HepG2 (cell line): ENCODE measurements around the gene GNAI2. TPM values are rescaled to one million over a fixed set of nuclear protein-coding genes. Genes with fewer than 3 reads are reported as not detected.

Experiments
- CENPX ChIP-seq: sonication (generic); formaldehyde crosslinking; IDR thresholded peaks from 2 replicates; pipeline ENCODE4 v1.9.0; 2021; ENCODE audit warnings: mild to moderate bottlenecking, missing genetic modification reagents, moderate library complexity
- DRAP1 ChIP-seq: IDR thresholded peaks from 2 replicates; pipeline ENCODE4 v1.6.1; 2016; ENCODE audit warnings: missing genetic modification reagents, missing compliant biosample characterization
- ISL2 ChIP-seq: sonication (generic); formaldehyde crosslinking; IDR thresholded peaks from 2 replicates; pipeline ENCODE4 v1.5.0; 2020; ENCODE audit warnings: missing genetic modification reagents
- KAT8 ChIP-seq: IDR thresholded peaks from 2 replicates; pipeline ENCODE4 v1.6.1; 2016; ENCODE audit warnings: missing genetic modification reagents, missing compliant biosample characterization
- KDM6A ChIP-seq: IDR thresholded peaks from 2 replicates; pipeline ENCODE4 v1.6.1; 2016; ENCODE audit warnings: low read depth
- MIER3 ChIP-seq: IDR thresholded peaks from 2 replicates; pipeline ENCODE4 v1.6.1; 2016; ENCODE audit warnings: missing compliant biosample characterization, borderline replicate concordance
- NR3C1 ChIP-seq: sonication (generic); formaldehyde crosslinking; IDR thresholded peaks from 2 replicates; pipeline ENCODE4 v1.4.0; 2020; ENCODE audit warnings: missing genetic modification reagents
- TOPORS ChIP-seq: sonication (generic); formaldehyde crosslinking; IDR thresholded peaks from 2 replicates; pipeline ENCODE4 v1.8.0; 2023; ENCODE audit warnings: mild to moderate bottlenecking, missing genetic modification reagents
- ZHX2 ChIP-seq, 2 experiments: sonication (generic) in 1 of 2; formaldehyde crosslinking in 1 of 2; IDR thresholded peaks; 2 replicates each; pipeline versions ENCODE4 v1.6.1 to v1.9.0; 2014 to 2022; ENCODE audit warnings: antibody characterized with exemption in 1 of 2, borderline replicate concordance in 1 of 2, inconsistent platforms in 1 of 2, low read depth in 1 of 2, missing genetic modification reagents in 1 of 2
- ZNF275 ChIP-seq: sonication (generic); formaldehyde crosslinking; IDR thresholded peaks from 2 replicates; pipeline ENCODE4 v1.8.0; 2022; ENCODE audit warnings: missing genetic modification reagents, mild to moderate bottlenecking, inconsistent platforms, borderline replicate concordance
- ZNF460 ChIP-seq: sonication (generic); formaldehyde crosslinking; IDR thresholded peaks from 2 replicates; pipeline ENCODE4 v1.5.1; 2020; ENCODE audit warnings: missing genetic modification reagents, mild to moderate bottlenecking, borderline replicate concordance
- ZNF547 ChIP-seq: sonication (generic); formaldehyde crosslinking; IDR thresholded peaks from 2 replicates; pipeline ENCODE4 v1.5.1; 2020; ENCODE audit warnings: mild to moderate bottlenecking, missing genetic modification reagents
- polyA plus RNA-seq, 8 experiments: library from polyadenylated mRNA; depleted of rRNA in 3 of 8; stranded (reverse) in 7 of 8; unstranded in 1 of 8; fragments of >200 nt; fragmentation: Illumina TruSeq in 4 of 8; extraction: Trizol in 4 of 8; gene quantifications; 2 replicates each; pipeline versions ENCODE4 v1.2.1 to v1.2.3, GENCODE V29; 2011 to 2016; ENCODE audit warnings: low read depth in 4 of 8, missing spikeins in 1 of 8, mixed read lengths in 1 of 8; ENCODE audit not compliant: insufficient read depth in 1 of 8
- total RNA-seq, 5 experiments: library from RNA; depleted of rRNA; stranded (reverse); fragments of >200 nt; fragmentation: Illumina TruSeq; extraction: Trizol; gene quantifications; 2 replicates each; pipeline ENCODE4 v1.2.3, GENCODE V29; 2016; ENCODE audit warnings: low read depth in 1 of 5
- TF ChIP-seq, protein P1 (sequence below): sonication (generic); formaldehyde crosslinking; IDR thresholded peaks from 2 replicates; pipeline ENCODE4 v1.4.0; 2020; ENCODE audit warnings: mild to moderate bottlenecking, missing genetic modification reagents
- TF ChIP-seq, protein P2 (sequence below): sonication (generic); formaldehyde crosslinking; IDR thresholded peaks from 2 replicates; pipeline ENCODE4 v1.9.0; 2022; ENCODE audit warnings: missing genetic modification reagents, mild to moderate bottlenecking, borderline replicate concordance

Gene GNAI2
- total and polyA plus RNA-seq, 2 of the 13 experiments (the other 11 are each of a cell fraction or from before 2014, with no cell fraction given) = 51.1 to 66.2 TPM

GRCh38 chr3:50303013-50303815, 67.2 kb downstream of the GNAI2 start, which contains the start of gene HYAL1 (continued):
- TF ChIP-seq ZNF275 (CRISPR knock-in tag) (peak; percentile 71; the same call in 1 of the 2 replicates), NR3C1 (CRISPR knock-in tag) (no peak), KDM6A (CRISPR knock-in tag) (0 out of 2 replicates have a peak, but pooled peaks have one; percentile 15), ZHX2 (IDR thresholded peaks at IDR 0.05; ENCODE audit: low read depth) (no peak), ZHX2 (CRISPR knock-in tag; IDR thresholded peaks at IDR 0.05; ENCODE audit: borderline replicate concordance) (no peak), KAT8 (peak; percentile 77; the same call in 1 of the 2 replicates), CENPX (no peak), ISL2 (CRISPR knock-in tag) (peak; percentile 60; the same call in 1 of the 2 replicates), MIER3 (CRISPR knock-in tag) (peak; percentile 51; the same call in 1 of the 2 replicates), ZNF460 (CRISPR knock-in tag) (peak; percentile 71; the same call in 1 of the 2 replicates), DRAP1 (CRISPR knock-in tag) (peak; percentile 99), ZNF547 (peak; percentile 82), TOPORS (CRISPR knock-in tag) (no peak)
- TF ChIP-seq, protein P1, sequence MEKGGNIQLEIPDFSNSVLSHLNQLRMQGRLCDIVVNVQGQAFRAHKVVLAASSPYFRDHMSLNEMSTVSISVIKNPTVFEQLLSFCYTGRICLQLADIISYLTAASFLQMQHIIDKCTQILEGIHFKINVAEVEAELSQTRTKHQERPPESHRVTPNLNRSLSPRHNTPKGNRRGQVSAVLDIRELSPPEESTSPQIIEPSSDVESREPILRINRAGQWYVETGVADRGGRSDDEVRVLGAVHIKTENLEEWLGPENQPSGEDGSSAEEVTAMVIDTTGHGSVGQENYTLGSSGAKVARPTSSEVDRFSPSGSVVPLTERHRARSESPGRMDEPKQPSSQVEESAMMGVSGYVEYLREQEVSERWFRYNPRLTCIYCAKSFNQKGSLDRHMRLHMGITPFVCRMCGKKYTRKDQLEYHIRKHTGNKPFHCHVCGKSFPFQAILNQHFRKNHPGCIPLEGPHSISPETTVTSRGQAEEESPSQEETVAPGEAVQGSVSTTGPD (CRISPR knock-in tag) = peak; percentile 60
- TF ChIP-seq, protein P2, sequence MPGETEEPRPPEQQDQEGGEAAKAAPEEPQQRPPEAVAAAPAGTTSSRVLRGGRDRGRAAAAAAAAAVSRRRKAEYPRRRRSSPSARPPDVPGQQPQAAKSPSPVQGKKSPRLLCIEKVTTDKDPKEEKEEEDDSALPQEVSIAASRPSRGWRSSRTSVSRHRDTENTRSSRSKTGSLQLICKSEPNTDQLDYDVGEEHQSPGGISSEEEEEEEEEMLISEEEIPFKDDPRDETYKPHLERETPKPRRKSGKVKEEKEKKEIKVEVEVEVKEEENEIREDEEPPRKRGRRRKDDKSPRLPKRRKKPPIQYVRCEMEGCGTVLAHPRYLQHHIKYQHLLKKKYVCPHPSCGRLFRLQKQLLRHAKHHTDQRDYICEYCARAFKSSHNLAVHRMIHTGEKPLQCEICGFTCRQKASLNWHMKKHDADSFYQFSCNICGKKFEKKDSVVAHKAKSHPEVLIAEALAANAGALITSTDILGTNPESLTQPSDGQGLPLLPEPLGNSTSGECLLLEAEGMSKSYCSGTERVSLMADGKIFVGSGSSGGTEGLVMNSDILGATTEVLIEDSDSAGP (CRISPR knock-in tag) = peak; percentile 96
